SK-N-SH (cell line): ENCODE measurements around the gene SH2D3C. TPM values are rescaled to one million over a fixed set of nuclear protein-coding genes. Genes with fewer than 3 reads are reported as not detected.
A peak's percentile ranks its signal among the peaks of the same experiment; 100 is the strongest.

Source experiments
- CTCF ChIA-PET: fragments of 300-600, 350-600 bp; formaldehyde crosslinking; extraction: SDS; loops from one replicate; lab custom pipeline; 2021; lab: Yijun Ruan, JAX
- POLR2A ChIA-PET: fragments of 350-600 bp; sonication (Branson Sonifier 250); formaldehyde crosslinking; extraction: SDS; loops from one replicate; lab custom pipeline; 2020; ENCODE audit warnings: antibody characterized with exemption, inconsistent platforms; lab: Yijun Ruan, JAX
- DNase-seq: peaks from one replicate; pipeline ENCODE4 v3.0.0; 2012
- H2AFZ ChIP-seq: fragments of 200-600 bp; sonication (generic); 2 replicates; pipeline ENCODE4 v1.8.1; 2016; ENCODE audit warnings: antibody characterized with exemption, mild to moderate bottlenecking, low read depth
- H3F3A ChIP-seq: fragments of 200-600 bp; sonication (generic); replicated peaks from 2 replicates; pipeline ENCODE3; 2016; ENCODE audit warnings: antibody characterized with exemption, mild to moderate bottlenecking; ENCODE audit not compliant: insufficient read depth
- H3K27ac ChIP-seq, 2 experiments: fragments of 200-500 bp in 1 of 2; fragments of 200-600 bp in 1 of 2; sonication (Bioruptor generic) in 1 of 2; sonication (generic), shearing (Covaris generic) in 1 of 2; 2 replicates each; pipeline versions ENCODE4 v1.5.1 to v1.6.1; 2014 to 2016; ENCODE audit warnings: low read depth in 2 of 2, inconsistent platforms in 1 of 2, low read length in 1 of 2, mild to moderate bottlenecking in 1 of 2, mixed read lengths in 1 of 2
- H3K27me3 ChIP-seq: fragments of 200-600 bp; sonication (generic), shearing (Covaris generic); 2 replicates; pipeline ENCODE4 v1.6.1; 2016; ENCODE audit warnings: mixed run types; ENCODE audit not compliant: insufficient read depth
- H3K36me3 ChIP-seq, 2 experiments: fragments of 200-500 bp in 1 of 2; fragments of 200-600 bp in 1 of 2; sonication (Bioruptor generic) in 1 of 2; sonication (generic) in 1 of 2; replicated peaks in 1 of 2; 2 replicates each; pipeline versions ENCODE3 to v1.5.1; 2014 to 2016; ENCODE audit warnings: low read length in 1 of 2, mild to moderate bottlenecking in 1 of 2; ENCODE audit not compliant: insufficient read depth in 2 of 2, control insufficient read depth in 1 of 2
- H3K4me1 ChIP-seq, 2 experiments: fragments of 200-500 bp in 1 of 2; fragments of 200-600 bp in 1 of 2; sonication (Bioruptor generic) in 1 of 2; sonication (generic), shearing (Covaris generic) in 1 of 2; 2 replicates each; pipeline versions ENCODE4 v1.5.1 to v1.6.1; 2014 to 2016; ENCODE audit warnings: low read depth in 1 of 2, low read length in 1 of 2, mixed run types in 1 of 2; ENCODE audit not compliant: insufficient read depth in 2 of 2, control insufficient read depth in 1 of 2
- H3K4me2 ChIP-seq: fragments of 200-600 bp; sonication (generic), shearing (Covaris generic); 2 replicates; pipeline ENCODE4 v1.6.1; 2017; ENCODE audit warnings: mixed run types
- H3K4me3 ChIP-seq, 2 experiments: fragments of 200-500 bp in 1 of 2; fragments of 200-600 bp in 1 of 2; sonication (Bioruptor generic) in 1 of 2; sonication (generic), shearing (Covaris generic) in 1 of 2; 2 replicates each; pipeline versions ENCODE4 v1.5.1 to v1.8.1; 2014 to 2016; ENCODE audit warnings: low read depth in 2 of 2, inconsistent platforms in 1 of 2, low read length in 1 of 2, mild to moderate bottlenecking in 1 of 2, mixed read lengths in 1 of 2, moderate library complexity in 1 of 2
- H3K79me2 ChIP-seq: fragments of 200-600 bp; sonication (generic); 2 replicates; pipeline ENCODE4 v1.8.1; 2017; ENCODE audit warnings: mild to moderate bottlenecking; ENCODE audit not compliant: insufficient read depth
- H3K9ac ChIP-seq: fragments of 200-600 bp; sonication (generic); 2 replicates; pipeline ENCODE4 v1.6.1; 2017; ENCODE audit warnings: mixed run types
- H3K9me2 ChIP-seq: fragments of 200-600 bp; sonication (generic); 2 replicates; pipeline ENCODE4 v1.6.1; 2017; ENCODE audit warnings: mixed run types
- H3K9me3 ChIP-seq: fragments of 200-600 bp; sonication (generic); 2 replicates; pipeline ENCODE4 v1.6.1; 2017; ENCODE audit warnings: mixed run types, mild to moderate bottlenecking, moderate library complexity
- H4K20me1 ChIP-seq: fragments of 200-600 bp; sonication (generic); 2 replicates; pipeline ENCODE4 v1.6.1; 2017; ENCODE audit warnings: mild to moderate bottlenecking, mixed run types; ENCODE audit not compliant: insufficient read depth
- CTCF ChIP-seq: fragments of 200-600 bp; sonication (generic); IDR thresholded peaks from 2 replicates; pipeline ENCODE4 v1.6.1; 2017; ENCODE audit warnings: antibody characterized with exemption, mild to moderate bottlenecking, moderate library complexity
- MAX ChIP-seq: IDR thresholded peaks from 2 replicates; pipeline ENCODE4 v1.4.0; 2012; ENCODE audit warnings: low read depth
- MEF2A ChIP-seq: IDR thresholded peaks from 2 replicates; pipeline ENCODE4 v1.4.0; 2012; ENCODE audit warnings: low read depth, borderline replicate concordance
- NRF1 ChIP-seq: IDR thresholded peaks from 2 replicates; pipeline ENCODE4 v1.6.1; 2012; ENCODE audit warnings: low read depth, mild to moderate bottlenecking, low read length
- REST ChIP-seq: IDR thresholded peaks from 2 replicates; pipeline ENCODE4 v1.6.1; 2012; ENCODE audit warnings: mild to moderate bottlenecking, low read depth, low read length, moderate library complexity
- RFX5 ChIP-seq: IDR thresholded peaks from 2 replicates; pipeline ENCODE4 v1.6.1; 2012; ENCODE audit warnings: mild to moderate bottlenecking, improper control_type of control experiment, low read length
- SMC3 ChIP-seq: IDR thresholded peaks from 2 replicates; pipeline ENCODE4 v1.6.1; 2012; ENCODE audit warnings: low read depth, low read length, improper control_type of control experiment
- TEAD4 ChIP-seq: IDR thresholded peaks from 2 replicates; pipeline ENCODE4 v1.4.0; 2012; ENCODE audit warnings: mild to moderate bottlenecking, borderline replicate concordance; ENCODE audit not compliant: insufficient read depth
- YY1 ChIP-seq: IDR thresholded peaks from 2 replicates; pipeline ENCODE4 v1.4.0; 2012; ENCODE audit warnings: low read depth, mild to moderate bottlenecking
- WGBS: methylation state at CpG from one replicate; pipeline ENCODE4 v1.1.6; 2017; ENCODE audit warnings: low lambda C conversion rate; 5-methylcytosine and 5-hydroxymethylcytosine counted together
- polyA plus RNA-seq, 3 experiments: library from polyadenylated mRNA; depleted of rRNA; stranded (reverse); fragments of >200 nt; gene quantifications; 2 replicates each; pipeline ENCODE4 v1.2.3, GENCODE V29; 2012

Gene SH2D3C
- polyA plus RNA-seq, 1 of the 3 experiments (the other 2 are of a cell fraction), result 0.15 TPM

GRCh38 chr9:127753148-127753547 is 25.3 kb downstream of the SH2D3C start (continued):
- TF ChIP-seq CTCF (no peak), TEAD4 (no peak), YY1 (no peak), SMC3 (no peak), MAX (no peak)

GRCh38 chr9:127751269-127752054 is 27.0 kb downstream of the SH2D3C start:
- Histone ChIP-seq H2AFZ (no peak overlapping the region), H4K20me1 (no peaks in the 10 kb centered on the region), H3K4me1 (peaks cover 0 to 20% of the 10 kb centered on the region in 2 experiments; a peak in 1 of 4 replicates), H3K9me3 (no peaks in the 10 kb centered on the region), H3K9me2 (no peaks in the 10 kb centered on the region), H3K9ac (no peak overlapping the region), H3K4me3 (no peak overlapping the region), H3K79me2 (no peaks in the 10 kb centered on the region), H3K27ac (no peak overlapping the region), H3K36me3 (no peaks in the 10 kb centered on the region), H3K4me2 (no peak overlapping the region), H3F3A (no peaks in the 10 kb centered on the region), H3K27me3 (peaks cover 20% of the 10 kb centered on the region)
- ChIA-PET CTCF (interaction anchor here (1.2 to 4.4 kb wide), 2 partner anchors 16 to 161 kb away, joined by 3 to 28 read pairs; partner anchors contain the start of gene TOR2A), POLR2A (no interaction called here)
- WGBS, result 70% methylated on average over 10 of the region's 10 CpGs
- no peak for DNase-seq
- no peak for TF ChIP-seq RFX5
- TF ChIP-seq NRF1, result no peak
- TF ChIP-seq REST, result peak; percentile 97
- no peak for TF ChIP-seq MEF2A
